HG03135 (cell line): ENCODE data around the gene GMFB.

Experiments used
- ATAC-seq: cut with Tn5 transposase; IDR thresholded peaks from one replicate; pipeline ENCODE4 v1.9.1; 2021; ENCODE audit warnings: mild to moderate bottlenecking, moderate library complexity; ENCODE audit not compliant: unreplicated experiment

GMFB gene

GRCh38 chr14:54488646-54489317, at the start of gene GMFB:
TSS of gene GMFB (minus strand) at chr14:54488980. CDS start at chr14:54488927, 53 bp downstream.
- peak; percentile 90 for ATAC-seq

GRCh38 chr14:54538055-54538454, 49.3 kb upstream of the GMFB start:
- no peak for ATAC-seq

GRCh38 chr14:54537651-54538050, 48.9 kb upstream of the GMFB start:
- no peak for ATAC-seq

- no peak for ATAC-seq
Measured at GRCh38 chr14:54535646-54536045, 46.9 kb upstream of the GMFB start.

- ATAC-seq, result no peak
Measured at GRCh38 chr14:54535126-54535525, 46.3 kb upstream of the GMFB start.

GRCh38 chr14:54533100-54533499, 44.3 kb upstream of the GMFB start:
- no peak for ATAC-seq

- ATAC-seq, result peak; percentile 95
Measured at GRCh38 chr14:54532111-54533012, 43.6 kb upstream of the GMFB start.

GRCh38 chr14:54529811-54530210, 41.0 kb upstream of the GMFB start:
- no peak for ATAC-seq

- ATAC-seq, result no peak
Measured at GRCh38 chr14:54528973-54529372, 40.2 kb upstream of the GMFB start.

GRCh38 chr14:54524410-54524809, 35.6 kb upstream of the GMFB start:
- no peak for ATAC-seq

- ATAC-seq, result no peak
Measured at GRCh38 chr14:54516709-54517108, 27.9 kb upstream of the GMFB start.

GRCh38 chr14:54515670-54516069, 26.9 kb upstream of the GMFB start:
- no peak for ATAC-seq

GRCh38 chr14:54512393-54512792, 23.6 kb upstream of the GMFB start:
- ATAC-seq, result no peak

- ATAC-seq, result peak; percentile 97
Measured at GRCh38 chr14:54509546-54510501, 21.0 kb upstream of the GMFB start, which contains the start of gene CGRRF1. TSS of gene CGRRF1 (plus strand) at chr14:54509906. CDS start at chr14:54509960, 54 bp downstream.

- no peak for ATAC-seq
Measured at GRCh38 chr14:54503486-54503885, 14.7 kb upstream of the GMFB start.

- ATAC-seq, result no peak
Measured at GRCh38 chr14:54502602-54503001, 13.8 kb upstream of the GMFB start.

GRCh38 chr14:54501480-54501879, 12.7 kb upstream of the GMFB start:
- ATAC-seq, result no peak

GRCh38 chr14:54500744-54501143, 12.0 kb upstream of the GMFB start:
- ATAC-seq, result no peak

GRCh38 chr14:54498579-54498978, 9.8 kb upstream of the GMFB start:
- ATAC-seq, result no peak

GRCh38 chr14:54498095-54498531, 9.3 kb upstream of the GMFB start:
- ATAC-seq, result no peak

- no peak for ATAC-seq
Measured at GRCh38 chr14:54497224-54497623, 8.4 kb upstream of the GMFB start.
